Measurements from ENCODE around the gene CEND1. TPM values are rescaled to one million over a fixed set of nuclear protein-coding genes. Genes with fewer than 3 reads are reported as not detected.
A peak's percentile ranks its signal among the peaks of the same experiment; 100 is the strongest.

The CEND1 gene
- total and polyA plus RNA-seq, 2 of the 4 experiments (the other 2 are of a cell fraction) = 0.90 to 4.0 TPM

DNA sequence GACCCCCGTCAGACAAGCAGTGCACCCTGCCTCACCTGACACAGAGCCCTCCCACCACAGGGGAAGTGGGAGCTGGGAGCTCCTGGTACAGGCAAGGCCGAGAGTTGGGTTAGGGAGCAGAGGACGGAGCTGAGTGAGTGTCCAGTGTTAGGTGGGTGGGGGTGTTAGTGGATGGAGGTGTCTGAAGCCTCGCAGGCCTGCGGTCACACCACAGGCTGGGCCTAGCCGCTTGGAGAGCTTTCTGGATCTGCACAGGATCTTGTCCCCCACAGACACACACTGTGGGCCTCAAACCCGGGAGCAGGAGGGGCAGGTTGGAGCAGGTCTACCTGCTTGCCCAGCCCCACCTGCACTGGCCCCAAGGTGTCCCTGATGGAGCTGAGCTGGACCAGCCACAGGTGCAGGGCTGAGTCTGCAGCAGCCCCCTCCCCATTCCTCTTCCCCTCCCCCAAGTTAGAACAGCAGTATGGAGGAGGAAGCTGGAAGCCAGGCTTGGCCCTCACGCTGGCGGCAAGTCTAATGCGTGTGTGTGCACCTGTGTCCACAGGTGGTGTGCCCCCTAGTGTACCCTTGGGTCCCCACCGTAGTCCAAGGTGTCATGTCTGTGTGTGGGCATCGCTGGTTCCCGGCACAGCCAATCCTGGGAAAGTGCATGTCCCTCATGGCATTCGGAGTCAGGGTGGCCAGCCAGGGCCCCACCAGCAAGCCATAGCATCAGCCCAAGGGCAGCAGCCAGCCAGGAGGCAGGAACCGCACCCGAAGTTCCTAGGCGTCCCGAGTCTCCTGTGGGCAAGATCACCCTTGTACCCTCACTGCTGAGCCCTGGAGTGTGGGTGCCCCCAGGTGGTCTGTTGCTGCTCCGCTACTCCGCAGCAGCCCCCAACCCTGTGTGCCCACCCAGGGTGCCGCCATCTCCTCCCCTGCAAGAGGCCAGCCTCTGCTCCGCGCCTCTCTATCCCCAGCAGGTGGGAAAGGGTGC is 10.6 kb downstream of the CEND1 start:
- H3K4ac ChIP-seq (ENCODE audit: low read depth, low read length) = no peak overlapping the region
- H4K5ac ChIP-seq (ENCODE audit: low read depth, low read length) = no peak overlapping the region
- no peak overlapping the region for H3K56ac ChIP-seq (ENCODE audit: extremely low read depth, insufficient read depth, low read length)
- no peak overlapping the region for H2BK20ac ChIP-seq (ENCODE audit: low read depth, low read length)
- peaks cover 19% of the 10 kb centered on the region for H3K4me1 ChIP-seq (ENCODE audit: control insufficient read depth, insufficient read depth, low read length)
- intact Hi-C loops (cut with micrococcal nuclease) = no loop called here
- H2BK120ac ChIP-seq (ENCODE audit: low read depth, low read length) = no peak overlapping the region
- DNase-seq (no peak), ATAC-seq (ENCODE audit: low read depth) (no peak)
- no peak overlapping the region for H3K27ac ChIP-seq (ENCODE audit: insufficient read depth, low read length)
- no peak overlapping the region for H2BK15ac ChIP-seq (ENCODE audit: low read depth, low read length)
- H4K8ac ChIP-seq (ENCODE audit: low read depth in 2 of 2, low read length in 2 of 2) = no peak overlapping the region
- WGBS, 2 experiments (ENCODE audit: extremely low coverage in 2 of 2, insufficient read length in 1 of 2) = 100% methylated on average over 2 of the region's 23 CpGs; no CpG with 5 or more reads in 1 of the 2 experiments
- H2BK5ac ChIP-seq (ENCODE audit: low read depth, low read length, poor library complexity, severe bottlenecking) = no peak overlapping the region
- peaks cover 12% of the 10 kb centered on the region for H3K36me3 ChIP-seq (ENCODE audit: control insufficient read depth, insufficient read depth, low read length)
- peaks cover 11% of the 10 kb centered on the region; the same call in 1 of the 2 replicates for H3K9me1 ChIP-seq (ENCODE audit: insufficient read depth, low read length)
- no peaks in the 10 kb centered on the region for H3K9me3 ChIP-seq (ENCODE audit: control insufficient read depth, insufficient read depth, low read length)
- BruUV-seq (replicated peaks) = no TSS peak
- H4K20me1 ChIP-seq (ENCODE audit: insufficient read depth, low read length) = peaks cover 42% of the 10 kb centered on the region
- no peak overlapping the region for H2AK9ac ChIP-seq (replicated peaks; ENCODE audit: low read depth, low read length, poor library complexity)
- H3K4me2 ChIP-seq (ENCODE audit: low read depth, low read length) = no peak overlapping the region
- no peak overlapping the region for H3K23ac ChIP-seq (ENCODE audit: low read depth, low read length)
- dilution Hi-C loops (cut with HindIII; ENCODE audit: low sequenced_read_pairs, unreplicated experiment) = no loop called here
- no peak overlapping the region for H3K9ac ChIP-seq (ENCODE audit: low read depth, low read length)
- no peaks in the 10 kb centered on the region for H3K27me3 ChIP-seq (ENCODE audit: control insufficient read depth, insufficient read depth, low read length)
- H3K79me1 ChIP-seq (ENCODE audit: low read depth in 1 of 2, low read length in 2 of 2) = peaks cover 12 to 62% of the 10 kb centered on the region in 2 experiments; a peak in 3 of 4 replicates
- H3K14ac ChIP-seq (replicated peaks; ENCODE audit: low read depth, low read length) = no peak overlapping the region
- in situ Hi-C loops (cut with MboI; ENCODE audit: low sequenced_read_pairs) = no loop called here
- H2AK5ac ChIP-seq (ENCODE audit: low read depth, low read length) = no peak overlapping the region
- peak overlapping the region; percentile 14 for H2AFZ ChIP-seq (replicated peaks; ENCODE audit: low read length, poor library complexity)
- no peak overlapping the region for H3K4me3 ChIP-seq (ENCODE audit: insufficient read depth, low read depth, low read length)
- POLR2A ChIA-PET (ENCODE audit: unreplicated experiment) = no interaction called here
- no peak overlapping the region for H4K91ac ChIP-seq (ENCODE audit: insufficient read depth, low read depth, low read length)
- CTCF ChIA-PET = no interaction called here
- H3K18ac ChIP-seq (ENCODE audit: low read depth, low read length) = no peak overlapping the region
- TF ChIP-seq BHLHE40 (IDR thresholded peaks at IDR 0.05; ENCODE audit: low read depth, low read length) (no peak), SMC3 (IDR thresholded peaks at IDR 0.05; ENCODE audit: low read depth, low read length) (no peak), POLR2A (IDR thresholded peaks at IDR 0.05; ENCODE audit: low read depth, low read length) (no peak), NFE2L2 (IDR thresholded peaks at IDR 0.05; ENCODE audit: low read depth, low read length) (no peak), RAD21 (IDR thresholded peaks at IDR 0.05; ENCODE audit: low read length) (no peak), MAZ (IDR thresholded peaks at IDR 0.05; ENCODE audit: borderline replicate concordance, low read depth, low read length) (no peak), RCOR1 (IDR thresholded peaks at IDR 0.05; ENCODE audit: insufficient replicate concordance, low read length) (no peak), RFX5 (IDR thresholded peaks at IDR 0.05; ENCODE audit: low read depth, low read length) (no peak), CEBPB (IDR thresholded peaks at IDR 0.05; ENCODE audit: low read depth, low read length) (no peak), MAFK (IDR thresholded peaks at IDR 0.05; ENCODE audit: low read depth, low read length) (no peak), CHD1 (IDR thresholded peaks at IDR 0.05; ENCODE audit: low read depth, low read length) (no peak), MXI1 (IDR thresholded peaks at IDR 0.05; ENCODE audit: borderline replicate concordance, low read depth, low read length) (no peak)
- TF ChIP-seq, protein P1, sequence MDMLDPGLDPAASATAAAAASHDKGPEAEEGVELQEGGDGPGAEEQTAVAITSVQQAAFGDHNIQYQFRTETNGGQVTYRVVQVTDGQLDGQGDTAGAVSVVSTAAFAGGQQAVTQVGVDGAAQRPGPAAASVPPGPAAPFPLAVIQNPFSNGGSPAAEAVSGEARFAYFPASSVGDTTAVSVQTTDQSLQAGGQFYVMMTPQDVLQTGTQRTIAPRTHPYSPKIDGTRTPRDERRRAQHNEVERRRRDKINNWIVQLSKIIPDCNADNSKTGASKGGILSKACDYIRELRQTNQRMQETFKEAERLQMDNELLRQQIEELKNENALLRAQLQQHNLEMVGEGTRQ (IDR thresholded peaks at IDR 0.05; ENCODE audit: low read depth, low read length) = no peak
- TF ChIP-seq, protein P2, sequence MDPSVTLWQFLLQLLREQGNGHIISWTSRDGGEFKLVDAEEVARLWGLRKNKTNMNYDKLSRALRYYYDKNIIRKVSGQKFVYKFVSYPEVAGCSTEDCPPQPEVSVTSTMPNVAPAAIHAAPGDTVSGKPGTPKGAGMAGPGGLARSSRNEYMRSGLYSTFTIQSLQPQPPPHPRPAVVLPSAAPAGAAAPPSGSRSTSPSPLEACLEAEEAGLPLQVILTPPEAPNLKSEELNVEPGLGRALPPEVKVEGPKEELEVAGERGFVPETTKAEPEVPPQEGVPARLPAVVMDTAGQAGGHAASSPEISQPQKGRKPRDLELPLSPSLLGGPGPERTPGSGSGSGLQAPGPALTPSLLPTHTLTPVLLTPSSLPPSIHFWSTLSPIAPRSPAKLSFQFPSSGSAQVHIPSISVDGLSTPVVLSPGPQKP (IDR thresholded peaks at IDR 0.05; ENCODE audit: borderline replicate concordance, low read depth, low read length) = no peak

All from IMR-90 (cell line).